Measurements from ENCODE around the gene ZCCHC7.

- no peak for TF ChIP-seq CTCF (conservative IDR thresholded peaks at IDR 0.05; ENCODE audit: low read depth in 2 of 2)
- no peak for TF ChIP-seq POLR2AphosphoS5 (IDR thresholded peaks at IDR 0.05; ENCODE audit: low read depth)
- no peak for TF ChIP-seq ETS1 (IDR thresholded peaks at IDR 0.05)
- no peak for TF ChIP-seq NANOG (IDR thresholded peaks at IDR 0.05; ENCODE audit: borderline replicate concordance)
- no peak for TF ChIP-seq EZH2 (IDR thresholded peaks at IDR 0.05; ENCODE audit: low read depth, unreplicated experiment)
- no peak for TF ChIP-seq EZH2phosphoT487 (IDR thresholded peaks at IDR 0.05; ENCODE audit: unreplicated experiment)
- TF ChIP-seq, protein P1, sequence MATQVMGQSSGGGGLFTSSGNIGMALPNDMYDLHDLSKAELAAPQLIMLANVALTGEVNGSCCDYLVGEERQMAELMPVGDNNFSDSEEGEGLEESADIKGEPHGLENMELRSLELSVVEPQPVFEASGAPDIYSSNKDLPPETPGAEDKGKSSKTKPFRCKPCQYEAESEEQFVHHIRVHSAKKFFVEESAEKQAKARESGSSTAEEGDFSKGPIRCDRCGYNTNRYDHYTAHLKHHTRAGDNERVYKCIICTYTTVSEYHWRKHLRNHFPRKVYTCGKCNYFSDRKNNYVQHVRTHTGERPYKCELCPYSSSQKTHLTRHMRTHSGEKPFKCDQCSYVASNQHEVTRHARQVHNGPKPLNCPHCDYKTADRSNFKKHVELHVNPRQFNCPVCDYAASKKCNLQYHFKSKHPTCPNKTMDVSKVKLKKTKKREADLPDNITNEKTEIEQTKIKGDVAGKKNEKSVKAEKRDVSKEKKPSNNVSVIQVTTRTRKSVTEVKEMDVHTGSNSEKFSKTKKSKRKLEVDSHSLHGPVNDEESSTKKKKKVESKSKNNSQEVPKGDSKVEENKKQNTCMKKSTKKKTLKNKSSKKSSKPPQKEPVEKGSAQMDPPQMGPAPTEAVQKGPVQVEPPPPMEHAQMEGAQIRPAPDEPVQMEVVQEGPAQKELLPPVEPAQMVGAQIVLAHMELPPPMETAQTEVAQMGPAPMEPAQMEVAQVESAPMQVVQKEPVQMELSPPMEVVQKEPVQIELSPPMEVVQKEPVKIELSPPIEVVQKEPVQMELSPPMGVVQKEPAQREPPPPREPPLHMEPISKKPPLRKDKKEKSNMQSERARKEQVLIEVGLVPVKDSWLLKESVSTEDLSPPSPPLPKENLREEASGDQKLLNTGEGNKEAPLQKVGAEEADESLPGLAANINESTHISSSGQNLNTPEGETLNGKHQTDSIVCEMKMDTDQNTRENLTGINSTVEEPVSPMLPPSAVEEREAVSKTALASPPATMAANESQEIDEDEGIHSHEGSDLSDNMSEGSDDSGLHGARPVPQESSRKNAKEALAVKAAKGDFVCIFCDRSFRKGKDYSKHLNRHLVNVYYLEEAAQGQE (IDR thresholded peaks at IDR 0.05; ENCODE audit: unreplicated experiment), result no peak
- no peak for TF ChIP-seq ZNF114 (CRISPR knock-in tag; IDR thresholded peaks at IDR 0.05)
- TF ChIP-seq ZNF331 (CRISPR knock-in tag; IDR thresholded peaks at IDR 0.05; ENCODE audit: low read depth), result no peak
- no peak for TF ChIP-seq STAT1 (IDR thresholded peaks at IDR 0.05; ENCODE audit: unreplicated experiment)
- TF ChIP-seq JUNB (IDR thresholded peaks at IDR 0.05; ENCODE audit: unreplicated experiment), result no peak
- no peak for TF ChIP-seq CREB1 (CRISPR knock-in tag; IDR thresholded peaks at IDR 0.05; ENCODE audit: low read depth)
- no peak for TF ChIP-seq ZNF462 (CRISPR knock-in tag; IDR thresholded peaks at IDR 0.05)
These were observed 17.9 kb upstream of the ZCCHC7 start for GRCh38 chr9:37102486-37102885.
